HepG2 (cell line): ENCODE measurements around the gene PPM1F. TPM values are rescaled to one million over a fixed set of nuclear protein-coding genes. Genes with fewer than 3 reads are reported as not detected.

Experiments
- ATAC-seq: fragments of 200-7000 bp; cut with Tn5 transposase; 3 replicates; pipeline ENCODE4 v1.9.1; 2020; ENCODE audit warnings: mild to moderate bottlenecking, moderate library complexity
- BruUV-seq: library from RNA; stranded (reverse); fragments of 400-500 nt; replicated peaks from 2 replicates; lab custom pipeline; 2021; lab: Mats Ljungman, UMichigan
- CTCF ChIA-PET: fragments of 300-600 bp; formaldehyde crosslinking; extraction: SDS; loops from one replicate; lab custom pipeline; 2021; ENCODE audit warnings: low total read pairs, inconsistent platforms, low intra/inter-chr PET ratio; lab: Yijun Ruan, JAX
- POLR2A ChIA-PET: fragments of 350-600 bp; sonication (Branson Sonifier 250); formaldehyde crosslinking; loops from one replicate; lab custom pipeline; 2020; ENCODE audit warnings: antibody characterized with exemption, inconsistent platforms; lab: Yijun Ruan, JAX
- DNase-seq: peaks from one replicate; pipeline ENCODE4 v3.0.0-alpha.2; 2015; ENCODE audit warnings: low spot score
- FAIRE-seq: peaks from 3 replicates; lab custom pipeline; 2011; peaks lifted over from hg19 to GRCh38; lab: Jason Lieb, UNC
- H2AFZ ChIP-seq: one replicate; pipeline ENCODE4 v1.6.1; 2011; ENCODE audit warnings: low read length, inconsistent platforms
- H3K27ac ChIP-seq: fragments of 300-600 bp; 3 replicates; pipeline ENCODE4 v1.8.0; 2011; ENCODE audit warnings: mixed run types, mild to moderate bottlenecking, mixed read lengths, low read length, inconsistent platforms; ENCODE audit not compliant: insufficient read depth; ENCODE audit errors: extremely low read length
- H3K27me3 ChIP-seq, 2 experiments: fragments of 200-600 bp in 1 of 2; 2 replicates in 1 of 2; 3 replicates in 1 of 2; pipeline versions ENCODE4 v1.6.0 to v1.8.0; 2011; ENCODE audit warnings: low read length in 2 of 2, mild to moderate bottlenecking in 2 of 2, moderate library complexity in 2 of 2, inconsistent platforms in 1 of 2; ENCODE audit not compliant: insufficient read depth in 2 of 2, control insufficient read depth in 1 of 2
- H3K36me3 ChIP-seq, 2 experiments: fragments of 200-600 bp in 1 of 2; replicated peaks in 1 of 2; 2 replicates in 1 of 2; 3 replicates in 1 of 2; pipeline versions ENCODE4 v1.5.1 to v1.8.0; 2011; ENCODE audit warnings: low read length in 2 of 2, inconsistent platforms in 1 of 2; ENCODE audit not compliant: insufficient read depth in 2 of 2, control insufficient read depth in 1 of 2
- H3K4me1 ChIP-seq: 2 replicates; pipeline ENCODE4 v1.5.1; 2012; ENCODE audit warnings: low read length, inconsistent platforms; ENCODE audit not compliant: insufficient read depth
- H3K4me2 ChIP-seq: 2 replicates; pipeline ENCODE4 v1.6.0; 2011; ENCODE audit warnings: low read depth, low read length, inconsistent platforms
- H3K4me3 ChIP-seq, 3 experiments: fragments of 200-600 bp in 1 of 3; sonication (generic), shearing (Covaris generic) in 1 of 3; replicated peaks in 1 of 3; 2 replicates each; pipeline ENCODE4 v1.5.1; 2011 to 2016; ENCODE audit warnings: low read length in 3 of 3, inconsistent platforms in 2 of 3, low read depth in 2 of 3, mild to moderate bottlenecking in 2 of 3, control low read depth in 1 of 3, mixed read lengths in 1 of 3; ENCODE audit not compliant: insufficient read depth in 1 of 3
- H3K79me2 ChIP-seq: one replicate; pipeline ENCODE4 v1.6.1; 2011; ENCODE audit warnings: low read length, inconsistent platforms; ENCODE audit not compliant: insufficient read depth
- H3K9ac ChIP-seq: 2 replicates; pipeline ENCODE4 v1.6.0; 2011; ENCODE audit warnings: mild to moderate bottlenecking, low read depth, low read length, inconsistent platforms; ENCODE audit not compliant: insufficient read depth
- H3K9me3 ChIP-seq: 2 replicates; pipeline ENCODE4 v1.5.1; 2012; ENCODE audit warnings: mild to moderate bottlenecking, low read length
- H4K20me1 ChIP-seq: 2 replicates; pipeline ENCODE4 v1.6.0; 2011; ENCODE audit warnings: inconsistent platforms, mild to moderate bottlenecking, low read length, moderate library complexity; ENCODE audit not compliant: insufficient read depth
- BCLAF1 ChIP-seq: fragments of 450-650 bp; IDR thresholded peaks from 2 replicates; pipeline ENCODE4 v1.6.1; 2017; ENCODE audit warnings: mild to moderate bottlenecking
- CC2D1A ChIP-seq: sonication (generic); formaldehyde crosslinking; IDR thresholded peaks from 2 replicates; pipeline ENCODE4 v1.8.1; 2023; ENCODE audit warnings: mild to moderate bottlenecking, missing genetic modification reagents
- CENPT ChIP-seq: sonication (generic); formaldehyde crosslinking; IDR thresholded peaks from 2 replicates; pipeline ENCODE4 v1.8.0; 2022; ENCODE audit warnings: low read depth, mild to moderate bottlenecking, moderate library complexity, missing genetic modification reagents
- IRF9 ChIP-seq: sonication (generic); formaldehyde crosslinking; IDR thresholded peaks from 2 replicates; pipeline ENCODE4 v1.8.0; 2022; ENCODE audit warnings: missing genetic modification reagents, mild to moderate bottlenecking, borderline replicate concordance
- ZNF207 ChIP-seq: fragments of 450-650 bp; IDR thresholded peaks from 2 replicates; pipeline ENCODE4 v1.6.1; 2016; ENCODE audit warnings: antibody characterized with exemption, borderline replicate concordance
- ZNF24 ChIP-seq: fragments of 450-650 bp; IDR thresholded peaks from 2 replicates; pipeline ENCODE4 v1.6.1; 2017; ENCODE audit warnings: antibody characterized with exemption, mild to moderate bottlenecking
- ZNF281 ChIP-seq: sonication (generic); formaldehyde crosslinking; IDR thresholded peaks from 2 replicates; pipeline ENCODE4 v1.4.0; 2020; ENCODE audit warnings: missing genetic modification reagents, borderline replicate concordance
- ZNF670 ChIP-seq: sonication (generic); formaldehyde crosslinking; IDR thresholded peaks from 2 replicates; pipeline ENCODE4 v1.8.0; 2022; ENCODE audit warnings: mild to moderate bottlenecking, missing genetic modification reagents, borderline replicate concordance
- ZNF891 ChIP-seq: sonication (generic); formaldehyde crosslinking; IDR thresholded peaks from 2 replicates; pipeline ENCODE4 v1.5.0; 2020; ENCODE audit warnings: mild to moderate bottlenecking, missing genetic modification reagents
- WGBS: methylation state at CpG from one replicate; pipeline ENCODE4 v1.1.6; 2017; ENCODE audit warnings: low lambda C conversion rate; 5-methylcytosine and 5-hydroxymethylcytosine counted together
- in situ Hi-C: cut with HindIII; loops from 2 replicates; pipeline ENCODE4 v1.10.0; 2017; ENCODE audit warnings: low pct_unique_long_range_greater_than_20kb; ENCODE audit not compliant: extremely low pct_ligation_motif_present
- intact Hi-C: fragments of 100-400 bp; cut with micrococcal nuclease; formaldehyde crosslinking; loops from one replicate; pipeline ENCODE4 v1.10.0; 2022; ENCODE audit not compliant: unreplicated experiment
- polyA plus RNA-seq, 8 experiments: library from polyadenylated mRNA; depleted of rRNA in 3 of 8; stranded (reverse) in 7 of 8; unstranded in 1 of 8; fragments of >200 nt; fragmentation: Illumina TruSeq in 4 of 8; extraction: Trizol in 4 of 8; gene quantifications; 2 replicates each; pipeline versions ENCODE4 v1.2.1 to v1.2.3, GENCODE V29; 2011 to 2016; ENCODE audit warnings: low read depth in 4 of 8, missing spikeins in 1 of 8, mixed read lengths in 1 of 8; ENCODE audit not compliant: insufficient read depth in 1 of 8
- total RNA-seq, 5 experiments: library from RNA; depleted of rRNA; stranded (reverse); fragments of >200 nt; fragmentation: Illumina TruSeq; extraction: Trizol; gene quantifications; 2 replicates each; pipeline ENCODE4 v1.2.3, GENCODE V29; 2016; ENCODE audit warnings: low read depth in 1 of 5

The PPM1F gene
- total and polyA plus RNA-seq, 2 of the 13 experiments (the other 11 are each of a cell fraction or from before 2014, with no cell fraction given) = 11.0 to 19.6 TPM

GRCh38 chr22:21971858-21972275 lies 19.2 kb upstream of the PPM1F start:
- TF ChIP-seq ZNF207 (no peak), CC2D1A (CRISPR knock-in tag) (no peak), IRF9 (CRISPR knock-in tag) (no peak)
- no peaks in the 10 kb centered on the region for H3K4me1 ChIP-seq
- 90% methylated on average over 5 of the region's 7 CpGs for WGBS
- no peaks in the 10 kb centered on the region for H3K27me3 ChIP-seq
- H3K9ac ChIP-seq = no peak overlapping the region
- no TSS peak for BruUV-seq
- FAIRE-seq (no peak), ATAC-seq (no peak), DNase-seq (no peak)
- in situ Hi-C loops = no loop called here
- intact Hi-C loops = no loop called here
- no peak overlapping the region for H3K4me3 ChIP-seq
- no peak overlapping the region for H3K27ac ChIP-seq
- H2AFZ ChIP-seq = no peak overlapping the region
- H3K9me3 ChIP-seq = no peaks in the 10 kb centered on the region
- ChIA-PET POLR2A (interaction anchor here (1.6 kb wide), 1 partner anchor 10 kb away, joined by 7 read pairs; the partner anchor contains the start of gene TOP3B), CTCF (no interaction called here)
- H3K4me2 ChIP-seq = no peak overlapping the region
- peaks cover 27 to 83% of the 10 kb centered on the region in 2 experiments for H3K36me3 ChIP-seq
- H4K20me1 ChIP-seq = no peaks in the 10 kb centered on the region
- H3K79me2 ChIP-seq = no peaks in the 10 kb centered on the region

GRCh38 chr22:21970800-21971617 lies 18.4 kb upstream of the PPM1F start:
- Histone ChIP-seq H3K27me3 (no peaks in the 10 kb centered on the region), H3K36me3 (peaks cover 30 to 88% of the 10 kb centered on the region in 2 experiments), H3K27ac (no peak overlapping the region), H3K9me3 (no peaks in the 10 kb centered on the region), H3K4me3 (no peak overlapping the region), H2AFZ (no peak overlapping the region), H3K9ac (no peak overlapping the region), H3K4me2 (no peak overlapping the region), H3K4me1 (no peaks in the 10 kb centered on the region), H3K79me2 (no peaks in the 10 kb centered on the region)
- CTCF ChIA-PET = no interaction called here
- FAIRE-seq = no peak
- BruUV-seq = no TSS peak
- no peak for ATAC-seq
- no peak for DNase-seq
- POLR2A ChIA-PET = interaction anchor here (1.3 kb wide), 1 partner anchor 12 kb away, joined by 5 read pairs; the partner anchor contains the start of gene TOP3B
- in situ Hi-C loops = no loop called here
- intact Hi-C loops = no loop called here
- TF ChIP-seq ZNF670 (CRISPR knock-in tag) = no peak
- no peak for TF ChIP-seq ZNF24
- no peak for TF ChIP-seq BCLAF1
- TF ChIP-seq CENPT = no peak
- no peak for TF ChIP-seq ZNF891 (CRISPR knock-in tag)
- TF ChIP-seq ZNF281 (CRISPR knock-in tag) = no peak
- TF ChIP-seq, all 625 proteins: peak for 0
- WGBS = 97% methylated on average over 11 of the region's 18 CpGs
- no peaks in the 10 kb centered on the region for H4K20me1 ChIP-seq
